Measurements from ENCODE around the gene CCSER1.

DNA sequence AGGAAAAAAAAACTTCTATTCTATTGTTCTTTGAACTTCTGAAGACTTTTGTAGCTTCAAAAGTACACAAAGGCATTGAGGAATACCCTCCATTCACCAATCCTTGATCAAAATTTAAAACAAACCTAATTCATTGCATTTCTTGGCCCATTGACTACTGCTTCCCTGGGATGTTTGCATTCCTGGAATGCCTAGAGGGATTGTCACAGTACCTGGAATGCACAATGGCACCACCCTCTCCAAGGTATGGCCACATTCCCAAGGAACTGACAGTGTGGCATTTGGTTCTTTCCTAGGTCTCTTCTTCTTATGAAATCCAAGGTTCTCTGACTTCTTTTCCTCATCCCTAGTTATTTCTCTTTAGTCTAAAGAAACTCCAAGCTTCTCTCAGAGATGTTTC lies 600.7 kb downstream of the CCSER1 start:
- TF ChIP-seq YY1 (IDR thresholded peaks at IDR 0.05) (no peak), GABPA (IDR thresholded peaks at IDR 0.05 in 1 of 2, conservative IDR thresholded peaks at IDR 0.05 in 1 of 2) (no peak)

All from liver (tissue), 2 donors.